ENCODE measurements around the gene SLC25A17.

The SLC25A17 gene

DNA sequence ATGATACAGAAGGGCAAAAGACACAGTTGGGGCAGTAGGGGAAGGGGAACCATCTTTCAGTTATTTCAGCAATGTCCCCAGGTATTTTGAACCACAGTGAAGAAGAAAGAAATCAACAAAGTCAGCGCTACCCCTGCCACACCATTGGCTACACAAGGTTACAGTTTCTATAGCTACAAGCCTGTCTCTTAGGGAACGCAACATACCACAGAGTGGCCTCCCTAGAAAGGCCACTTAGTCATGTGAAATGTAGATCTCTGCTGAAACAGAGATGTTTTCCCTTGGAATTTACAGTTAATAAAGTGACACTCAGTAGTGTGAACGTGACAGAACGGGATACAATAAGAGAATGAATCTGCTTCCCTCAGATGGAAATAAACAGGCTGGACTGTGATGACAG is 85.2 kb downstream of the SLC25A17 start:
- TF ChIP-seq CTCF (IDR thresholded peaks at IDR 0.05; ENCODE audit: control insufficient read depth, insufficient read depth, low read depth, low read length, missing control alignments) = no peak
- no peak overlapping the region for H3K4me3 ChIP-seq (ENCODE audit: control insufficient read depth, low read depth, low read length)
- no peak for DNase-seq (ENCODE audit: low read depth)

DNA sequence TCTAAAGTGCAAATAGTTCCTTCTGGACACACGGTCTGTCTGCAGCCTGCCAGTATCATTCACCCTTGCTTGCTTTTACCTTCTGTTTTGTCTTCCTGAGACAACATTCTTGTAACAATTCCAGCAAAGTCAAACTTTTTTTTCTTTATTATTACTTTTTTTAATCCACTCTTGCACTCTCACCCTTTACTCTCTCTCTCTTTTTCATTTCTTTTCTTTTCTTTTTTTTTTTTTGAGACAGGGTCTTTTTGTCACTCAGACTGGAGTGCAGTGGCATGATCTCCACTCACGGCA is 86.2 kb downstream of the SLC25A17 start:
- DNase-seq (ENCODE audit: low read depth) = no peak
- H3K4me3 ChIP-seq (ENCODE audit: control insufficient read depth, low read depth, low read length) = no peak overlapping the region
- TF ChIP-seq CTCF (IDR thresholded peaks at IDR 0.05; ENCODE audit: control insufficient read depth, insufficient read depth, low read depth, low read length, missing control alignments) = no peak

DNA sequence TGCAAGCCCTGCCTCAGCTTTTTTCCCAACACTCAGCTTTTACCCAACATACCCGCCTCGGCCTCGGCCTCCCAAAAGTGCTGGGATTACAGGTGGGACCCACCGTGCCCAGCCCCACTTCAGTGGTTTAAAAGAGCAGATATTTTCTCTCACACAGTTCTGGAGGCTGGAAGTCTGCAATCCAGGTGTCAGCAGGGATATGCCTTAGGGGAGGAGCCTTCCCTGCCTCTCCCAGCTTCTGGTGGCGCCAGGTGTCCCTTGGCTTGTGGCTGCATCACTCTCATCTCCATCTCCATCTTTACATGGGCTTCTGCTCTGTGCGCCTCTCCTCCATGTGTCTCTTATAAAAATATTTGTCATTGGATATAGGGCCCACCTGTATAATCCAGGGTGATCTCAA is 89.9 kb downstream of the SLC25A17 start:
- TF ChIP-seq CTCF (IDR thresholded peaks at IDR 0.05; ENCODE audit: control insufficient read depth, insufficient read depth, low read depth, low read length, missing control alignments) = no peak
- H3K4me3 ChIP-seq (ENCODE audit: control insufficient read depth, low read depth, low read length) = no peak overlapping the region
- no peak for DNase-seq (ENCODE audit: low read depth)

GRCh38 chr22:40728731-40729189 is 90.4 kb downstream of the SLC25A17 start:
- H3K4me3 ChIP-seq (ENCODE audit: control insufficient read depth, low read depth, low read length) = no peak overlapping the region
- TF ChIP-seq CTCF (IDR thresholded peaks at IDR 0.05; ENCODE audit: control insufficient read depth, insufficient read depth, low read depth, low read length, missing control alignments) = no peak
- no peak for DNase-seq (ENCODE audit: low read depth)

DNA sequence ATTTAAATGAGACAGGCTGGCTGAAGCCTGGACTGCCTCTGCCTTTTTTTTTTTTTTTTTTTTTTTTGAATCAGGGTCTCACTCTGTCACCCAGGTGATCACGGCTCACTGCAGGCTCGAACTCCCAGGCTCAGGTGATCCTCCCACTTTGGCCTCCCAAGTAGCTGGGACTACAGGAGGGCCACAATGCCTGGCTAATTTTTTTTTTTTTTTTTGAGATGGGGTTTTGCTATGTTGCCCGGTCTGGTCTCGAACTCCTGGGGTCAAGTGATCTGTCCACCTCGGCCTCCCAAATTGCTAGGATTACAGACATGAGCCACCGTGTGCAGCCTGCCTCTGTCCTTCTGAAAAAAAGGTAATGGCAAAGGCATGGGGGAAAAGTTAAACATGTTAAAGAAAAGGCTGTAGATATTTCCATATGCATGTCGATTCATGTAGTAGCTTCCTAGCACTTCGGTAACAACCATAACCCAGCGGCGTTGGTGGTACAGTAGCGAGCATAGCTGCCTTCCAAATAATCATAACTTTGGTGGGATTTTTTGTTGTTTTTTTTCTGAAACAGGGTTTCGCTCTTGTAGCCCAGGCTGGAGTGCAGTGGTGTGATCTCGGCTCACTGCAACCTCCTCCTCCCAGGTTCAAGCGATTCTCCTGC is 91.1 kb downstream of the SLC25A17 start:
- no peak for TF ChIP-seq CTCF (IDR thresholded peaks at IDR 0.05; ENCODE audit: control insufficient read depth, insufficient read depth, low read depth, low read length, missing control alignments)
- H3K4me3 ChIP-seq (ENCODE audit: control insufficient read depth, low read depth, low read length) = no peak overlapping the region
- DNase-seq (ENCODE audit: low read depth) = no peak

- H3K4me3 ChIP-seq (ENCODE audit: control insufficient read depth, low read depth, low read length) = no peak overlapping the region
- DNase-seq (ENCODE audit: low read depth) = no peak
- no peak for TF ChIP-seq CTCF (IDR thresholded peaks at IDR 0.05; ENCODE audit: control insufficient read depth, insufficient read depth, low read depth, low read length, missing control alignments)
Observed at GRCh38 chr22:40727070-40727963, 91.8 kb downstream of the SLC25A17 start.
